ENCODE data around the gene FYN.
"Not testable (repeated sequence)": the region's sequence is repeated elsewhere in the genome, so short reads cannot be mapped to it uniquely, and the experiment has no call there.

The FYN gene

GRCh38 chr6:111873178-111874024 lies at the start of gene FYN:
Gene FYN (minus strand): TSS chr6:111873452. CDS start chr6:111720051, 153,401 bp downstream.
- peak; percentile 90 for DNase-seq

GRCh38 chr6:111922454-111923297 lies 49.4 kb upstream of the FYN start:
- DNase-seq: no peak

GRCh38 chr6:111921103-111921502 lies 47.9 kb upstream of the FYN start:
- DNase-seq: no peak

GRCh38 chr6:111920578-111920977 lies 47.3 kb upstream of the FYN start:
- no peak for DNase-seq

GRCh38 chr6:111918825-111919224 lies 45.6 kb upstream of the FYN start:
- DNase-seq: no peak

- no peak for DNase-seq
Measured at GRCh38 chr6:111916747-111917146, 43.5 kb upstream of the FYN start.

- no peak for DNase-seq
Measured at GRCh38 chr6:111914617-111915016, 41.4 kb upstream of the FYN start.

GRCh38 chr6:111912904-111913303 lies 39.7 kb upstream of the FYN start:
- DNase-seq: no peak

- no peak for DNase-seq
Measured at GRCh38 chr6:111911428-111911827, 38.2 kb upstream of the FYN start.

GRCh38 chr6:111909238-111909637 lies 36.0 kb upstream of the FYN start:
- no peak for DNase-seq

GRCh38 chr6:111908365-111908764 lies 35.1 kb upstream of the FYN start:
- not testable (repeated sequence) for DNase-seq

GRCh38 chr6:111900735-111901134 lies 27.5 kb upstream of the FYN start:
- DNase-seq: no peak

- DNase-seq: no peak
Measured at GRCh38 chr6:111899531-111899930, 26.3 kb upstream of the FYN start.

GRCh38 chr6:111898452-111898851 lies 25.2 kb upstream of the FYN start:
- no peak for DNase-seq

GRCh38 chr6:111894951-111895350 lies 21.7 kb upstream of the FYN start:
- no peak for DNase-seq

- no peak for DNase-seq
Measured at GRCh38 chr6:111894272-111894671, 21.0 kb upstream of the FYN start.

- no peak for DNase-seq
Measured at GRCh38 chr6:111892431-111892830, 19.2 kb upstream of the FYN start.

- no peak for DNase-seq
Measured at GRCh38 chr6:111890988-111891387, 17.7 kb upstream of the FYN start.

GRCh38 chr6:111888928-111889695 lies 15.9 kb upstream of the FYN start:
- no peak for DNase-seq

GRCh38 chr6:111886793-111887192 lies 13.5 kb upstream of the FYN start:
- not testable (repeated sequence) for DNase-seq

GRCh38 chr6:111885373-111886027 lies 12.2 kb upstream of the FYN start:
- DNase-seq: no peak

- DNase-seq: no peak
Measured at GRCh38 chr6:111884068-111884467, 10.8 kb upstream of the FYN start.

Data from SHP77 treated with DMSO at 0.1 percent for 48 hours (cell line).